Right ventricle myocardium inferior (tissue), 1 donor: ENCODE measurements around the gene LTC4S. TPM values are rescaled to one million over a fixed set of nuclear protein-coding genes. Genes with fewer than 3 reads are reported as not detected.
"Not testable (repeated sequence)": the region's sequence is repeated elsewhere in the genome, so short reads cannot be mapped to it uniquely, and the experiment has no call there.

Experiments
- ATAC-seq: fragments of 200-7000 bp; cut with Tn5 transposase; one replicate; pipeline ENCODE4 v1.9.1; 2020; ENCODE audit warnings: mild to moderate bottlenecking, moderate library complexity
- DNase-seq: peaks from one replicate; pipeline ENCODE4 v3.0.0; 2021; ENCODE audit errors: missing footprints
- intact Hi-C: fragments of 100-400 bp; cut with DNase I; formaldehyde crosslinking; loops from one replicate; pipeline ENCODE4 v1.11.0; 2022
- long read RNA-seq: library from polyadenylated mRNA; unstranded; transcript quantifications from one replicate; pipeline ENCODE4 v2.0.0, GENCODE V29; 2021
- total RNA-seq: library from RNA; stranded (reverse); fragmentation: NEBNext Ultra II Directional; extraction: Animal tissue kit (Norgen Biotek cat#: 25700); gene quantifications from one replicate; pipeline ENCODE4 v1.2.1, GENCODE V29; 2021
- donor health status: DM: no; HTN: yes; CAD: no; lungs with severe emphysema.

LTC4S gene
- total RNA-seq: 10.3 TPM
- long read RNA-seq, partial matches to known transcripts: 2 of 9 reads
- long read RNA-seq, other reads (novel, unspliced or antisense): 3 of 9 reads

- DNase-seq (peak; percentile 93), ATAC-seq (peak; percentile 70)
- intact Hi-C loops: no loop called here
These were observed at the start of gene LTC4S for GRCh38 chr5:179793468-179794139. Gene LTC4S (plus strand): TSS chr5:179793986. CDS start chr5:179794081, 95 bp downstream.

DNA sequence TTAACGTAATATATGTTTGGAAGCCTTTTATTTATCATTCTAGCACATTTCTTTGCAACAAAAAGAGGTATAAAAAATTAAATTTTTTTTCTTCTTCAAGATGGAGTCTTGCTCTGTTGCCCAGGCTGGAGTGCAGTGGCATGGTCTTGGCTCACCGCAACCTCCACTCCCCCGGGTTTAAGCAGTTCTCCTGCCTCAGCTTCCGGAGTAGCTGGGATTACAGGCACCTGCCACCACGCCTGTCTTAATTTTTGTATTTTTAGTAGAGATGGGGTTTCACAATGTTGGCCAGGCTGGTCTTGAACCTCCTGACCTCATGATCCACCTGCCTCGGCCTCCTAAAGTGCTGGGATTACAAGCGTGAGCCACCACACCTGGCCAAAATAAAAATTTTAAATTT, 49.7 kb upstream of the LTC4S start:
- intact Hi-C loops, DNase-seq, ATAC-seq: not testable (repeated sequence)

DNA sequence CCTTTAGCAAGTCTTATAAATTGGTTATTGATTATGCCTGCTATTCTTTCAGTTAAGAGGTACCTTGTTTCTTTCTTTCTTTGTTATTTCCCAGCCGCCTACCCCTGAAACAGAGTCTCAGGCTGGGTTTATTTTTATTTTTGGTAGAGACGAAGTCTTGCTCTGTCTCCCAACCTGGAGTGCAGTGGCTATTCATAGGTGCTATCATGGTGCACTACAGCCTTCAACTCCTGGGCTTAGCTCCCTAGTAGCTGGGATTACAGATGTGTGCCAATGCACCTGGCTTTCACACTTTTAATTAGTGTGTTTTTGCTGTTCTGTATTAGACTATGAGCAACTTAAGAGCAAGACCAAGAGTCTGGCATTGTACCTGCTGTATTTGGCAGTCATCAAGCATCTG, 46.9 kb upstream of the LTC4S start:
- no peak for ATAC-seq
- DNase-seq: no peak
- intact Hi-C loops: no loop called here

GRCh38 chr5:179747811-179748210, 46.0 kb upstream of the LTC4S start:
- no peak for DNase-seq
- no peak for ATAC-seq
- intact Hi-C loops: no loop called here

DNA sequence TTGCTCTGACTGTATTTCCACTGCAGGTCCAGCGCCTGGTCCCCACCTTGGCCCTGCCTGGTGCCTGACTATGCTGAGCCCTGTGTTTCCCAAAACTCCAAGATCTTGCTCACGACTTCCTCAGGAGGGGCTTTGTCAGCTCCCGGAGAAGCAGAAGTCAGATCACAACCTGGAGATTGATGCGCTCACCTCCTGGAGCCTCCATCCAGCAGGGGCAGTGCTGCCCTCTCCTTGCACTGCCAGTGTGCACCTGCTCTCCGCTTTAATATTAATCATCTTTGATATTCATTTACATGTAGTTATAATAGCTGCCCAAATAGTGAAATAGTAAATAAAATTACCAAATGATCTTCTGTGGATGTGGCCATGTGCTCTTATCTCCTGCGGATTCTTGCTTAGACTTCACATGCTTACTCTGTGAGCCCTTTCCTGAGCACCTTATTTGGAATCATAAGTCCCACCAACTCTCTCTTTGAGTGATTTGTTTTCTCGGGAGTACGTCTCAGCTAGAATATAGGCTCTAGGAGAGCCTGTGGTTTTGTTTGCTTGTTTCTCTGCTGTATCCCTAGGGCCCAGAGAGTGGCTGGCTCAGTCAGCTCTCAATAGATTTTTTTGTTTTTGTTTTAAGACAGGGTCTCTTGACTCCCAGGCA, 43.8 kb upstream of the LTC4S start:
- DNase-seq (peak; percentile 17), ATAC-seq (no peak)
- intact Hi-C loops: no loop called here

- intact Hi-C loops: no loop called here
- DNase-seq (no peak), ATAC-seq (no peak)
These were observed 39.8 kb upstream of the LTC4S start for GRCh38 chr5:179753971-179754370.

- ATAC-seq: no peak
- DNase-seq: no peak
- intact Hi-C loops: no loop called here
These were observed 38.8 kb upstream of the LTC4S start for GRCh38 chr5:179755022-179755421.

- DNase-seq: no peak
- intact Hi-C loops: no loop called here
- no peak for ATAC-seq
These were observed 34.8 kb upstream of the LTC4S start for GRCh38 chr5:179758955-179759354.

DNA sequence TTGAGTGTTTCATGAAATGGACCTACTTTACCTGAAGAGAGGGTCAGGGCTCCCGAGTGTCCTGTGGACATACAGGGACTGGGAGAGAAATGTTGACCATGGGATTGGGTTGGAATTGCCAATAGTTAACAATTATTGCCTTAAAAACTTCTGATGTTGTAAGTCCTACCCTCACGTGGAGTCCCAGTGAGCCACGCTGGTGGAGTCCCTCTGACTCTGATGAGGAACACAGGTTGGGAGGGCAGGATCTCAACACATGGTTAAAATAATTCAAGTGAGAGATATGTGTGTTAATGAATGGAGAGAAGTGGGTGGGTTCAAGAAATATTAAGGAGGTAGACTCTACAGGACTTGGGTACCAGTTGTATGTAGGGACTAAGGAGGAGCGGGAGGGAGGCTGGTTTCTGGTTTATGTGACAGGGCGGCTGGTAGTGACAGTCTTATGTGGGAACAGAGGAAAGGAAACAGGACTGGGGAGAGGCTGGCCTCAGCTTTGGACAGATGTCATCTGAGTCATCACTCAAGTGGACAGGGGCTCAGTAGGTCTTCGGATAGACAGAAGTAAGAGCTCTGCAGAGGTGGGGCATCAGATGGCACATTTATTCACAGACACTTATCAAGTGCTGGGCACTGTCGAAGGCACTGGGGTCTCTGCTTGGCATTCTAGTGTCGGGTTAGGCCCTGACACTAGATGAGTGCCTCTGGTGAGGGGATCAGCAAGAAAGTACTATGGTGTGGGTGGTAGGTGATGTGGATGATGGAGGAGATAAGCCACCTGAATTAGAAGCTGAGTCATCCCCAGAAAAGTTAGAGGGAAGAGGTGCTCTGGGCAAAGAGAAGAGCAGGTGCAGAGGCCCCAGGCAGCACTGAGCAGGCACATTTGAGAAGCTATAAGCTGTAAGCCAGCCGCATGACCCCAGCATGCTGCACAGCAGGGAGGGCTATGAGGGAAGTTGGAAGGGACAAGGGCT, 33.9 kb upstream of the LTC4S start:
- no peak for ATAC-seq
- DNase-seq: no peak
- intact Hi-C loops: loop anchor here (5.0 kb wide), 1 partner anchor 147 kb away; the partner anchor contains the start of gene TBC1D9B

GRCh38 chr5:179762079-179762780, 31.6 kb upstream of the LTC4S start:
- no peak for DNase-seq
- no peak for ATAC-seq
- intact Hi-C loops: loop anchor here (2.0 to 5.0 kb wide), 2 partner anchors 35 to 145 kb away; partner anchors contain the start of gene TBC1D9B

DNA sequence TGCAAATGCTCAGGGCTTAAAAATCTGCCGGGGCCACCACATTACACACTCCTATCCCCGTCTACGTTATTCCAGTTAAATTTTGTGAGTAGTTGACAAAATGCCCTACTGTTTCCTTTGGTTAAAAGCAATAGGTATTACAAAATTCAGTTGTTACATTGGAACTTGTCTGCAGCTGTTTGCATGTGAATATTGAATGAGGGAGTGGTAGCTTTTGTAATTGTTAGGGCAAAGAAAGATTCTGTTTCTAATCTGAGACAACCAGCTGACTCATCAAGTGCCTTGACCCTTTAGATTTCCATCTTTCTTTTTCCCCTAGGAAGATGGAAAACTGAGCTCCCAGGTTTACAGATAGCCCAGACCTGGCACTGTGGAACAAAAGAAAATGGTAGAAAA, 31.0 kb upstream of the LTC4S start:
- no peak for DNase-seq
- ATAC-seq: no peak
- intact Hi-C loops: loop anchor here (2.0 to 5.0 kb wide), 2 partner anchors 34 to 145 kb away; partner anchors contain the start of gene TBC1D9B

DNA sequence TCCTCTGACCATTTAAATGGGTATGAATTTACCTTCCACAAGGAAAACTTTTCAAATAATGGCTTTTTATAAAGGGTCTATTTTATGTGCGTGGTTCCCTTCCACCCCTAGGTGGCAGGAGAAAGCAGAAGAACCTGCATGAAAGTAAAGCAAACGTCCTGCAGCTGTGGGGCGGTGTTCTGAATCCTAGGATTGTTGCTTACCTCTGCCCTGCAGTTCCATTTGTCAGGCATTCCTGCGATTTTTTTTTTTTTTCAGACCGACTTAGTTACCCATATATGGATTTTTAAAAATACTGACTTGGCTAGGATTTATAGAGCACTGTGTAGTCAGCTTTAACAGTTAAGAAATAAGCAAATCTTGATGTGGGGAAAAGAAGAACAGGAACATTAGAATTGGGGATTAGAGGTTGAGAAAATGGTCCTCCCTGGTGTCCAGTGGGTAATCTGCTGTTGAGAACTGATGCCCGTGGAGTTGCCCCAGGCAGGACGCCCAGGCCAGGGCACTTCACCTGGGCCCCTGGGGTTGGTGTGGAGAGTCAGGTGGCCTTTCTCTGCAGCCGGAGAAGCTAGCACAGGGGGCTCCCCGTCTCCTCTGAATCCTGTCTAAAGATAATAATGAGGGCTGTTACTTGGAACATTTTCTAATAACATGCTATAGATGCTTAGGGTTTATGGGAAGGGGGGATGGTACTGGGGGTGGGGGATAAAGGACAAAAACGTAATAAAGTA, 30.4 kb upstream of the LTC4S start:
- DNase-seq (no peak), ATAC-seq (no peak)
- intact Hi-C loops: loop anchor here (2.0 to 5.0 kb wide), 2 partner anchors 33 to 144 kb away; partner anchors contain the start of gene TBC1D9B

DNA sequence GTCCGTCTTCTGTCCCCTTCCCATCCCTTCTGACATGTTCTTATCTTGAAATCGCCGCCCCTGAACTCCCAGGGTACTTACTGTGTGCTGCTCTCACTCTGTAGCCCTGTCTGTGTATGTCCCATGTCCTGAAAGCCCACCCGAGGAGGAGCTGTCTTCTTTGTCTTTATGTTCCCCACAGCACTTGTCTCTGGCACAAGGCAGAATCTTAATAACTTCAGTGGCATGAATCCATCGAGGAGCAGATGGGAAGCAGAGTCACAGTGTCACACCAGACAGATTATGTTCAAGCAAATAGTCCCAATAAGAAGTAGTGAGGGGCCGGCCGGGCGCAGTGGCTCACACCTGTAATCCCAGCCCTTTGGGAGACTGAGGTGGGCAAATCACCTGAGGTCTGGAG, 29.7 kb upstream of the LTC4S start:
- intact Hi-C loops: loop anchor here (5.0 kb wide), 1 partner anchor 143 kb away; the partner anchor contains the start of gene TBC1D9B
- DNase-seq: no peak
- no peak for ATAC-seq

- ATAC-seq (peak; percentile 75), DNase-seq (peak; percentile 81)
- intact Hi-C loops: no loop called here
These were observed 28.4 kb upstream of the LTC4S start for GRCh38 chr5:179765400-179765799.

DNA sequence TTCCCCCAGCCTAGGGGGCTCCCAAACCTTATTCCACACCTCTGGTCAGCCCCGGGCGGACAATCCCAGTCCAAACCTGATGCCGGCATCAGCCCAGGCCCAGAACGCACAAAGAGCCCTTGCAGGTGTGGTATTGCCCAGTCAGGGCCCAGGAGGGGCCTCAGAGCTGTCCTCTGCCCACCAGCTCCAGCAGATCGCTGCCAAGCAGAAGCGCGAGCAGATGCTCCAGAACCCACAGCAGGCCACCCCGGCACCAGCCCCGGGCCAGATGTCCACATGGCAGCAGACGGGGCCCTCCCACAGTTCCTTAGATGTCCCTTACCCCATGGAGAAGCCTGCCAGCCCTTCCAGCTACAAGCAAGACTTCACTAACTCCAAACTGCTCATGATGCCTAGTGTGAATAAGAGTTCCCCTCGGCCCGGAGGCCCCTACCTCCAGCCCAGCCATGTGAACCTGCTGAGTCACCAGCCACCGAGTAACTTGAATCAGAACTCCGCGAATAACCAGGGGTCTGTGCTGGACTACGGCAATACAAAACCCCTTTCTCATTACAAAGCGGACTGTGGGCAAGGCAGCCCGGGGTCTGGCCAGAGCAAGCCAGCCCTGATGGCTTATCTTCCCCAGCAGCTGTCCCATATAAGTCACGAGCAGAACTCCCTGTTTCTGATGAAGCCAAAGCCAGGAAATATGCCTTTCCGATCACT, 27.6 kb upstream of the LTC4S start:
- intact Hi-C loops: no loop called here
- DNase-seq: no peak
- no peak for ATAC-seq

- intact Hi-C loops: no loop called here
- no peak for DNase-seq
- ATAC-seq: no peak
These were observed 26.9 kb upstream of the LTC4S start for GRCh38 chr5:179766726-179767455.
